ENCODE measurements around the gene HIPK3. TPM values are rescaled to one million over a fixed set of nuclear protein-coding genes. Genes with fewer than 3 reads are reported as not detected.
"Not testable (repeated sequence)": the region's sequence is repeated elsewhere in the genome, so short reads cannot be mapped to it uniquely, and the experiment has no call there.

HIPK3 gene
- total and polyA plus RNA-seq, 7 experiments from 2014 or later = 24.0 to 92.5 (median 55.0) TPM

GRCh38 chr11:33292311-33292710, 35.1 kb downstream of the HIPK3 start:
- POLR2A ChIA-PET = interaction anchor here (0.6 kb wide), 1 partner anchor 58 kb away, joined by 3 read pairs; no protein-coding TSS in a partner anchor
- DNase-seq = no peak
- no peak overlapping the region for H3K4me3 ChIP-seq (ENCODE audit: low read length)
- intact Hi-C loops (cut with micrococcal nuclease) = loop anchor here in 1 of 2 donors (5.0 kb wide), 1 partner anchor 35 kb away; the partner anchor contains the start of gene HIPK3
- no peaks in the 10 kb centered on the region for H3K36me3 ChIP-seq (ENCODE audit: control insufficient read depth in 2 of 3, insufficient read depth in 3 of 3, low read length in 3 of 3)
- Mint-ChIP-seq H3K4me3 (no peak overlapping the region), H3K27ac (peak overlapping the region in 1 of 9 donors; percentile 72), H3K9me3 (peaks cover 0 to 2% (median 0%) of the 10 kb centered on the region in 11 donors), H3K27me3 (no peaks in the 10 kb centered on the region), H3K4me1 (peaks cover 7 to 64% (median 49%) of the 10 kb centered on the region in 7 donors), H3K36me3 (peaks cover 7 to 56% (median 36%) of the 10 kb centered on the region in 5 donors)
- no peak for ATAC-seq
- H3K4me1 ChIP-seq (ENCODE audit: control insufficient read depth in 2 of 2, insufficient read depth in 2 of 2, low read length in 2 of 2) = no peaks in the 10 kb centered on the region
- H3K9me3 ChIP-seq (ENCODE audit: control insufficient read depth in 2 of 3, low read length in 3 of 3) = no peaks in the 10 kb centered on the region
- no peaks in the 10 kb centered on the region for H3K27me3 ChIP-seq (ENCODE audit: control insufficient read depth in 2 of 2, insufficient read depth in 2 of 2, low read length in 2 of 2)
- no peak overlapping the region for H3K27ac ChIP-seq (ENCODE audit: low read depth, low read length)
- CTCF ChIA-PET = no interaction called here

- Mint-ChIP-seq H3K9me3 (peaks cover 0 to 2% (median 0%) of the 10 kb centered on the region in 11 donors), H3K4me1 (peaks cover 7 to 61% (median 52%) of the 10 kb centered on the region in 7 donors), H3K27ac (no peak overlapping the region), H3K27me3 (no peaks in the 10 kb centered on the region), H3K4me3 (no peak overlapping the region), H3K36me3 (peaks cover 7 to 54% (median 41%) of the 10 kb centered on the region in 5 donors)
- CTCF ChIA-PET = no interaction called here
- Histone ChIP-seq H3K9me3 (ENCODE audit: control insufficient read depth in 2 of 3, low read length in 3 of 3) (no peaks in the 10 kb centered on the region), H3K27me3 (ENCODE audit: control insufficient read depth in 2 of 2, insufficient read depth in 2 of 2, low read length in 2 of 2) (no peaks in the 10 kb centered on the region), H3K36me3 (ENCODE audit: control insufficient read depth in 2 of 3, insufficient read depth in 3 of 3, low read length in 3 of 3) (no peaks in the 10 kb centered on the region), H3K27ac (ENCODE audit: low read depth, low read length) (no peak overlapping the region), H3K4me1 (ENCODE audit: control insufficient read depth in 2 of 2, insufficient read depth in 2 of 2, low read length in 2 of 2) (no peaks in the 10 kb centered on the region), H3K4me3 (ENCODE audit: low read length) (no peak overlapping the region)
- DNase-seq (no peak), ATAC-seq (no peak)
- POLR2A ChIA-PET = no interaction called here
- intact Hi-C loops (cut with micrococcal nuclease) = loop anchor here in 1 of 2 donors (5.0 kb wide), 1 partner anchor 37 kb away; the partner anchor contains the start of gene HIPK3
Observed at GRCh38 chr11:33294224-33294623, 37.0 kb downstream of the HIPK3 start.

GRCh38 chr11:33294797-33295196, 37.6 kb downstream of the HIPK3 start:
- peaks cover 7 to 58% (median 49%) of the 10 kb centered on the region in 7 donors for H3K4me1 Mint-ChIP-seq
- CTCF ChIA-PET = no interaction called here
- Histone ChIP-seq H3K4me3 (ENCODE audit: low read length) (no peak overlapping the region), H3K27ac (ENCODE audit: low read depth, low read length) (no peak overlapping the region), H3K36me3 (ENCODE audit: control insufficient read depth in 2 of 3, insufficient read depth in 3 of 3, low read length in 3 of 3) (no peaks in the 10 kb centered on the region), H3K9me3 (ENCODE audit: control insufficient read depth in 2 of 3, low read length in 3 of 3) (no peaks in the 10 kb centered on the region), H3K4me1 (ENCODE audit: control insufficient read depth in 2 of 2, insufficient read depth in 2 of 2, low read length in 2 of 2) (no peaks in the 10 kb centered on the region), H3K27me3 (ENCODE audit: control insufficient read depth in 2 of 2, insufficient read depth in 2 of 2, low read length in 2 of 2) (no peaks in the 10 kb centered on the region)
- peaks cover 7 to 57% (median 41%) of the 10 kb centered on the region in 5 donors for H3K36me3 Mint-ChIP-seq
- H3K27ac Mint-ChIP-seq = no peak overlapping the region
- ATAC-seq = no peak
- H3K9me3 Mint-ChIP-seq = peaks cover 0 to 2% (median 0%) of the 10 kb centered on the region in 11 donors
- intact Hi-C loops (cut with micrococcal nuclease) = loop anchor here in 1 of 2 donors (5.0 kb wide), 1 partner anchor 37 kb away; the partner anchor contains the start of gene HIPK3
- DNase-seq = no peak
- POLR2A ChIA-PET = no interaction called here
- H3K4me3 Mint-ChIP-seq = no peak overlapping the region
- H3K27me3 Mint-ChIP-seq = no peaks in the 10 kb centered on the region

GRCh38 chr11:33296695-33297094, 39.5 kb downstream of the HIPK3 start:
- Mint-ChIP-seq H3K4me3 (no peak overlapping the region), H3K9me3 (peaks cover 0 to 2% (median 0%) of the 10 kb centered on the region in 11 donors), H3K27me3 (no peaks in the 10 kb centered on the region), H3K27ac (peak overlapping the region in 2 of 9 donors; percentile 15 to 63), H3K36me3 (peaks cover 7 to 65% (median 49%) of the 10 kb centered on the region in 5 donors), H3K4me1 (peaks cover 4 to 63% (median 51%) of the 10 kb centered on the region in 7 donors)
- POLR2A ChIA-PET = no interaction called here
- intact Hi-C loops (cut with micrococcal nuclease) = no loop called here
- H3K27ac ChIP-seq (ENCODE audit: low read depth, low read length) = no peak overlapping the region
- no peak for ATAC-seq
- no peak overlapping the region for H3K4me3 ChIP-seq (ENCODE audit: low read length)
- H3K4me1 ChIP-seq (ENCODE audit: control insufficient read depth in 2 of 2, insufficient read depth in 2 of 2, low read length in 2 of 2) = no peaks in the 10 kb centered on the region
- H3K36me3 ChIP-seq (ENCODE audit: control insufficient read depth in 2 of 3, insufficient read depth in 3 of 3, low read length in 3 of 3) = no peaks in the 10 kb centered on the region
- H3K9me3 ChIP-seq (ENCODE audit: control insufficient read depth in 2 of 3, low read length in 3 of 3) = no peaks in the 10 kb centered on the region
- DNase-seq = no peak
- no peaks in the 10 kb centered on the region for H3K27me3 ChIP-seq (ENCODE audit: control insufficient read depth in 2 of 2, insufficient read depth in 2 of 2, low read length in 2 of 2)
- CTCF ChIA-PET = interaction anchor here (0.7 kb wide), 1 partner anchor 200 kb away, joined by 6 read pairs; no protein-coding TSS in a partner anchor

GRCh38 chr11:33303541-33303940, 46.4 kb downstream of the HIPK3 start:
- Mint-ChIP-seq H3K36me3 (peaks cover 0 to 36% (median 6%) of the 10 kb centered on the region in 5 donors), H3K9me3 (no peaks in the 10 kb centered on the region), H3K27ac (no peak overlapping the region), H3K4me1 (peaks cover 0 to 54% (median 45%) of the 10 kb centered on the region in 7 donors), H3K27me3 (no peaks in the 10 kb centered on the region), H3K4me3 (no peak overlapping the region)
- Histone ChIP-seq H3K27me3 (ENCODE audit: control insufficient read depth in 2 of 2, insufficient read depth in 2 of 2, low read length in 2 of 2) (no peaks in the 10 kb centered on the region), H3K9me3 (ENCODE audit: control insufficient read depth in 2 of 3, low read length in 3 of 3) (no peaks in the 10 kb centered on the region), H3K4me3 (ENCODE audit: low read length) (no peak overlapping the region), H3K27ac (ENCODE audit: low read depth, low read length) (no peak overlapping the region), H3K4me1 (ENCODE audit: control insufficient read depth in 2 of 2, insufficient read depth in 2 of 2, low read length in 2 of 2) (no peaks in the 10 kb centered on the region), H3K36me3 (ENCODE audit: control insufficient read depth in 2 of 3, insufficient read depth in 3 of 3, low read length in 3 of 3) (no peaks in the 10 kb centered on the region)
- DNase-seq (no peak), ATAC-seq (no peak)
- POLR2A ChIA-PET = no interaction called here
- CTCF ChIA-PET = no interaction called here
- intact Hi-C loops (cut with micrococcal nuclease) = no loop called here

DNA sequence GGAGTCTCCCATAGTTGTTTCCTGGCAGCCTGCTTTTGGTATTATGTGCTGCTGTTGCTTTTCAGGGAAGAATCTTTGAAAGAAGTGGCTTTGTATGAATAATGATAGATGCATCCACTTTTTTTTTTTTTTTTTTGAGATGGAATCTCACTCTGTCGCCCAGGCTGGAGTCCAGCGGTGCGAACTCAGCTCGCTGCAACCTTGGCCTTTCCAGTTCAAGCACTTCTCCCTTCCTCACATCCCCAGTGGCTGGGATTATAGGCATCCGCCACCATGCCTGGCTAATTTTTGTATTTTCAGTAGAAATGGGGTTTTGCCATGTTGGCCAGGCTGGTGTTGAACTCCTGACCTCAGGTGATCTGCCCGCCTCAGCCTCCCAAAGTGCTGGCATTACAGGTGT, 49.6 kb downstream of the HIPK3 start:
- POLR2A ChIA-PET = interaction anchor here (0.8 kb wide), 1 partner anchor 317 kb away, joined by 4 read pairs; no protein-coding TSS in a partner anchor

GRCh38 chr11:33307984-33308383, 50.8 kb downstream of the HIPK3 start:
- Mint-ChIP-seq H3K4me1 (peaks cover 5 to 76% (median 65%) of the 10 kb centered on the region in 7 donors), H3K9me3 (no peaks in the 10 kb centered on the region), H3K36me3 (peaks cover 0 to 34% (median 10%) of the 10 kb centered on the region in 5 donors), H3K27me3 (no peaks in the 10 kb centered on the region), H3K27ac (peak overlapping the region in 1 of 9 donors; percentile 8), H3K4me3 (peak overlapping the region in 2 of 10 donors; percentile 3 to 25)
- Histone ChIP-seq H3K36me3 (ENCODE audit: control insufficient read depth in 2 of 3, insufficient read depth in 3 of 3, low read length in 3 of 3) (no peaks in the 10 kb centered on the region), H3K27me3 (ENCODE audit: control insufficient read depth in 2 of 2, insufficient read depth in 2 of 2, low read length in 2 of 2) (no peaks in the 10 kb centered on the region), H3K4me1 (ENCODE audit: control insufficient read depth in 2 of 2, insufficient read depth in 2 of 2, low read length in 2 of 2) (peaks cover 0 to 7% of the 10 kb centered on the region in 2 donors), H3K27ac (ENCODE audit: low read depth, low read length) (no peak overlapping the region), H3K9me3 (ENCODE audit: control insufficient read depth in 2 of 3, low read length in 3 of 3) (no peaks in the 10 kb centered on the region), H3K4me3 (ENCODE audit: low read length) (no peak overlapping the region)
- intact Hi-C loops (cut with micrococcal nuclease) = no loop called here
- CTCF ChIA-PET = interaction anchor here (0.6 kb wide), 1 partner anchor 429 kb away, joined by 3 read pairs; no protein-coding TSS in a partner anchor
- DNase-seq = no peak
- no peak for ATAC-seq
- POLR2A ChIA-PET = no interaction called here

More for the DNA sequence above, 49.6 kb downstream of the HIPK3 start:
- peaks cover 4 to 69% (median 56%) of the 10 kb centered on the region in 7 donors for H3K4me1 Mint-ChIP-seq
- H3K27me3 Mint-ChIP-seq; H3K4me3 ChIP-seq (ENCODE audit: low read length); H3K27me3 ChIP-seq (ENCODE audit: control insufficient read depth in 2 of 2, insufficient read depth in 2 of 2, low read length in 2 of 2); ATAC-seq; intact Hi-C loops (cut with micrococcal nuclease); H3K27ac Mint-ChIP-seq; H3K9me3 ChIP-seq (ENCODE audit: control insufficient read depth in 2 of 3, low read length in 3 of 3); H3K27ac ChIP-seq (ENCODE audit: low read depth, low read length); H3K4me1 ChIP-seq (ENCODE audit: control insufficient read depth in 2 of 2, insufficient read depth in 2 of 2, low read length in 2 of 2); H3K36me3 ChIP-seq (ENCODE audit: control insufficient read depth in 2 of 3, insufficient read depth in 3 of 3, low read length in 3 of 3); H3K9me3 Mint-ChIP-seq; H3K4me3 Mint-ChIP-seq; DNase-seq: not testable (repeated sequence)
- CTCF ChIA-PET = interaction anchor here (0.8 kb wide), 1 partner anchor 51 kb away, joined by 3 read pairs; no protein-coding TSS in a partner anchor
- H3K36me3 Mint-ChIP-seq = peaks cover 0 to 32% (median 11%) of the 10 kb centered on the region in 5 donors
